GM12878 (cell line): ENCODE data around the gene C11orf58. TPM values are rescaled to one million over a fixed set of nuclear protein-coding genes. Genes with fewer than 3 reads are reported as not detected.

ENCODE experiments used
- ATAC-seq: fragments of 200-7000 bp; cut with Tn5 transposase; 3 replicates; pipeline ENCODE4 v1.9.1; 2020; ENCODE audit warnings: mild to moderate bottlenecking, moderate library complexity
- BruUV-seq: library from RNA; stranded (reverse); fragments of 400-500 nt; replicated peaks from 2 replicates; lab custom pipeline; 2021; lab: Mats Ljungman, UMichigan
- CTCF ChIA-PET: fragments of 300-600 bp; sonication (Branson Sonifier 250); formaldehyde crosslinking; extraction: SDS; loops from one replicate; lab custom pipeline; 2021; ENCODE audit warnings: inconsistent platforms; lab: Yijun Ruan, JAX
- POLR2A ChIA-PET: fragments of 350-600 bp; formaldehyde crosslinking; extraction: SDS; loops from one replicate; lab custom pipeline; 2021; ENCODE audit warnings: inconsistent platforms; lab: Charles Lee
- RAD21 ChIA-PET: fragments of 300-600 bp; sonication (Branson Sonifier 250); formaldehyde crosslinking; loops from one replicate; lab custom pipeline; 2023; ENCODE audit warnings: antibody characterized with exemption; ENCODE audit not compliant: unreplicated experiment; lab: Charles Lee
- SMC1A ChIA-PET: fragments of 300-600 bp; sonication (Branson Sonifier 250); formaldehyde crosslinking; loops from one replicate; lab custom pipeline; 2023; ENCODE audit not compliant: unreplicated experiment, uncharacterized antibody; lab: Charles Lee
- DNase-seq: peaks from one replicate; pipeline ENCODE4 v3.0.0-alpha.2; 2011; ENCODE audit warnings: low read depth, low spot score
- FAIRE-seq: peaks from 3 replicates; lab custom pipeline; 2011; peaks lifted over from hg19 to GRCh38; lab: Jason Lieb, UNC
- H2AFZ ChIP-seq: 2 replicates; pipeline ENCODE4 v1.6.0; 2011; ENCODE audit warnings: low read depth, low read length, control low read depth; ENCODE audit not compliant: control insufficient read depth
- H3K27ac ChIP-seq: 2 replicates; pipeline ENCODE4 v1.5.1; 2011; ENCODE audit warnings: control low read depth; ENCODE audit not compliant: control insufficient read depth, insufficient read depth
- H3K27me3 ChIP-seq, 2 experiments: replicated peaks in 1 of 2; 2 replicates each; pipeline versions ENCODE4 v1.6.0 to v1.6.1; 2011; ENCODE audit warnings: low read length in 1 of 2; ENCODE audit not compliant: control insufficient read depth in 2 of 2, insufficient read depth in 2 of 2
- H3K36me3 ChIP-seq, 2 experiments: 2 replicates each; pipeline ENCODE4 v1.5.1; 2011; ENCODE audit warnings: low read length in 1 of 2; ENCODE audit not compliant: control insufficient read depth in 2 of 2, insufficient read depth in 2 of 2
- H3K4me1 ChIP-seq: 2 replicates; pipeline ENCODE4 v1.6.1; 2011; ENCODE audit warnings: mild to moderate bottlenecking, low read length, moderate library complexity, mixed read lengths; ENCODE audit not compliant: control insufficient read depth, insufficient read depth
- H3K4me2 ChIP-seq: 2 replicates; pipeline ENCODE4 v1.6.0; 2011; ENCODE audit warnings: control low read depth; ENCODE audit not compliant: control insufficient read depth, insufficient read depth
- H3K4me3 ChIP-seq: fragments of 200-600 bp; sonication (generic); 2 replicates; pipeline ENCODE4 v1.5.1; 2016
- H3K79me2 ChIP-seq: 2 replicates; pipeline ENCODE4 v1.6.0; 2011; ENCODE audit warnings: low read length; ENCODE audit not compliant: control insufficient read depth, insufficient read depth
- H3K9ac ChIP-seq: 2 replicates; pipeline ENCODE4 v1.8.0; 2011; ENCODE audit warnings: low read length, control low read depth, mixed read lengths; ENCODE audit not compliant: control insufficient read depth, insufficient read depth
- H3K9me3 ChIP-seq: replicated peaks from 3 replicates; pipeline ENCODE4 v1.5.1; 2011; ENCODE audit warnings: mild to moderate bottlenecking, low read length; ENCODE audit not compliant: control insufficient read depth, insufficient read depth
- H4K20me1 ChIP-seq: 2 replicates; pipeline ENCODE4 v1.6.0; 2011; ENCODE audit not compliant: control insufficient read depth, insufficient read depth
- CHD1 ChIP-seq: IDR thresholded peaks from 2 replicates; pipeline ENCODE4 v1.6.1; 2012; ENCODE audit warnings: low read depth, low read length, improper control_type of control experiment
- CREB1 ChIP-seq: IDR thresholded peaks from 2 replicates; pipeline ENCODE4 v1.6.1; 2012; ENCODE audit warnings: low read depth, mild to moderate bottlenecking, inconsistent platforms
- MTA3 ChIP-seq: IDR thresholded peaks from 2 replicates; pipeline ENCODE4 v1.6.1; 2012; ENCODE audit warnings: low read length, inconsistent platforms, borderline replicate concordance
- NFIC ChIP-seq: IDR thresholded peaks from 2 replicates; pipeline ENCODE4 v1.6.1; 2012; ENCODE audit warnings: low read depth, mild to moderate bottlenecking, inconsistent platforms, low read length, moderate library complexity
- SMARCA5 ChIP-seq: fragments of 450-650 bp; IDR thresholded peaks from 2 replicates; pipeline ENCODE4 v1.6.1; 2017; ENCODE audit warnings: mild to moderate bottlenecking
- ZNF207 ChIP-seq: fragments of 450-650 bp; IDR thresholded peaks from 2 replicates; pipeline ENCODE4 v1.6.1; 2014; ENCODE audit warnings: antibody characterized with exemption, mild to moderate bottlenecking, borderline replicate concordance
- WGBS: methylation state at CpG from one replicate; pipeline ENCODE4 v1.1.6; 2016; ENCODE audit warnings: low lambda C conversion rate; ENCODE audit not compliant: insufficient replicate concordance, insufficient coverage; ENCODE audit errors: missing lambda C conversion rate; 5-methylcytosine and 5-hydroxymethylcytosine counted together
- in situ Hi-C: fragments of 300-500 bp; cut with MboI; formaldehyde crosslinking; loops from 9 replicates; pipeline ENCODE4 v1.14.3; 2018; ENCODE audit warnings: mixed read lengths
- intact Hi-C: fragments of 100-400 bp; cut with micrococcal nuclease; formaldehyde crosslinking; loops from one replicate; pipeline ENCODE4 v1.14.2; 2022; ENCODE audit not compliant: unreplicated experiment
- polyA plus RNA-seq, 11 experiments: library from polyadenylated mRNA; depleted of rRNA in 4 of 11; unstranded in 6 of 11; stranded (reverse) in 5 of 11; fragments of >200 nt; fragmentation: Nextera tagmentation in 4 of 11; fragmentation: Illumina TruSeq in 1 of 11; extraction: Ambion mirVana in 4 of 11; extraction: Trizol in 1 of 11; gene quantifications; 1 replicate in 1 of 11; 2 replicates in 10 of 11; pipeline versions ENCODE4 v1.2.1 to v1.2.3, GENCODE V29; 2011 to 2016; ENCODE audit warnings: inconsistent platforms in 2 of 11, missing spikeins in 2 of 11, low read depth in 1 of 11
- total RNA-seq, 4 experiments: library from RNA; depleted of rRNA in 3 of 4; stranded (reverse); fragments of >200 nt in 3 of 4; fragmentation: Illumina TruSeq in 1 of 4; extraction: Trizol in 1 of 4; gene quantifications; 2 replicates each; pipeline versions ENCODE4 v1.2.1 to v1.2.3, GENCODE V29; 2013 to 2021
- TF ChIP-seq, protein P1 (sequence below): IDR thresholded peaks from 2 replicates; pipeline ENCODE4 v1.6.1; 2012; ENCODE audit warnings: mild to moderate bottlenecking, low read depth, low read length
- TF ChIP-seq, protein P2 (sequence below): IDR thresholded peaks from 2 replicates; pipeline ENCODE4 v1.6.1; 2011; ENCODE audit warnings: borderline replicate concordance, low read depth, mild to moderate bottlenecking, moderate library complexity, low read length; ENCODE audit not compliant: insufficient read depth, poor library complexity, severe bottlenecking
- TF ChIP-seq, protein P3 (sequence below): fragments of 450-650 bp; formaldehyde crosslinking; IDR thresholded peaks from 2 replicates; pipeline ENCODE4 v1.4.0; 2020; ENCODE audit warnings: mild to moderate bottlenecking, moderate library complexity
- TF ChIP-seq, protein P4 (sequence below): fragments of 450-650 bp; IDR thresholded peaks from 2 replicates; pipeline ENCODE4 v1.6.1; 2016; ENCODE audit warnings: mild to moderate bottlenecking

C11orf58 gene
- total and polyA plus RNA-seq, 10 of the 15 experiments (the other 5 are each of a cell fraction or from before 2014, with no cell fraction given), result 98.2 to 379 (median 211) TPM

DNA sequence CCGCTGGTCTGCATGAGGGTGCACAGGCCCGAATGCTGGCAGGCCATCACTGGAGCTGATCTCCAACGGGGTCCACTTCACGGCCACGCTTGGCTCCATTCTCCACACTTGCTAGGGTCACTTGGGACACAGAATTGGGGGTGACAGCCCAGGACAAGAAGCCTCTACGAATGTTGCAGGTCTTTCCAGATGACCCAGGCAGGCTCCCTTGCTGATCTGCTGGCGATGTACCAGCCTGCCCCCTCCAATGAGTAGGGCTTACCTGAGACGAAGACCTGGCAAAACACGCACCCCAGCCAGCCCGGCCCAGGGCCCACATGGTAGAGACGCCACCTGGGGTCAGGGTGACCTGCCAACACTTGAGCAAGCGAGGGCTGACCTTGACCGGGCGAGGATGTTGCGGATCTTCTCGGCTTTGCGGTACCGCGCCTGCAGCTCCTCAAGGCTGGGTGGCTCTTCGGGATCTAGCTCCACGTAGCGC lies 44.9 kb downstream of the C11orf58 start:
- H3K4me3 ChIP-seq, result no peak overlapping the region
- no peaks in the 10 kb centered on the region for H4K20me1 ChIP-seq
- FAIRE-seq (no peak), ATAC-seq (no peak), DNase-seq (no peak)
- no peak overlapping the region for H2AFZ ChIP-seq
- H3K9ac ChIP-seq, result no peak overlapping the region
- no peaks in the 10 kb centered on the region for H3K79me2 ChIP-seq
- 59% methylated on average over 22 of the region's 22 CpGs for WGBS
- RAD21 ChIA-PET, result interaction anchor here (0.6 to 6.2 kb wide), 2 partner anchors 10 to 280 kb away, joined by 5 to 32 read pairs; no protein-coding TSS in a partner anchor
- no peaks in the 10 kb centered on the region for H3K36me3 ChIP-seq
- H3K27ac ChIP-seq, result no peak overlapping the region
- in situ Hi-C loops, result no loop called here
- SMC1A ChIA-PET, result interaction anchor here (0.9 to 1.6 kb wide), 6 partner anchors 9 to 294 kb away, joined by 3 to 4 read pairs (median 3); partner anchors contain the start of gene RPS13
- CTCF ChIA-PET, result interaction anchor here (0.7 to 7.1 kb wide), 14 partner anchors 10 to 367 kb away, joined by 3 to 59 read pairs (median 12); partner anchors contain the start of gene C11orf58
- H3K4me1 ChIP-seq, result no peaks in the 10 kb centered on the region
- intact Hi-C loops, result loop anchor here (10.0 kb wide), 1 partner anchor 141 kb away; no protein-coding TSS in a partner anchor
- no peak overlapping the region for H3K4me2 ChIP-seq
- no peaks in the 10 kb centered on the region for H3K27me3 ChIP-seq
- POLR2A ChIA-PET, result interaction anchor here (0.6 kb wide), 1 partner anchor 479 kb away, joined by 3 read pairs; no protein-coding TSS in a partner anchor
- BruUV-seq, result no TSS peak
- H3K9me3 ChIP-seq, result no peaks in the 10 kb centered on the region
- TF ChIP-seq, protein P1, sequence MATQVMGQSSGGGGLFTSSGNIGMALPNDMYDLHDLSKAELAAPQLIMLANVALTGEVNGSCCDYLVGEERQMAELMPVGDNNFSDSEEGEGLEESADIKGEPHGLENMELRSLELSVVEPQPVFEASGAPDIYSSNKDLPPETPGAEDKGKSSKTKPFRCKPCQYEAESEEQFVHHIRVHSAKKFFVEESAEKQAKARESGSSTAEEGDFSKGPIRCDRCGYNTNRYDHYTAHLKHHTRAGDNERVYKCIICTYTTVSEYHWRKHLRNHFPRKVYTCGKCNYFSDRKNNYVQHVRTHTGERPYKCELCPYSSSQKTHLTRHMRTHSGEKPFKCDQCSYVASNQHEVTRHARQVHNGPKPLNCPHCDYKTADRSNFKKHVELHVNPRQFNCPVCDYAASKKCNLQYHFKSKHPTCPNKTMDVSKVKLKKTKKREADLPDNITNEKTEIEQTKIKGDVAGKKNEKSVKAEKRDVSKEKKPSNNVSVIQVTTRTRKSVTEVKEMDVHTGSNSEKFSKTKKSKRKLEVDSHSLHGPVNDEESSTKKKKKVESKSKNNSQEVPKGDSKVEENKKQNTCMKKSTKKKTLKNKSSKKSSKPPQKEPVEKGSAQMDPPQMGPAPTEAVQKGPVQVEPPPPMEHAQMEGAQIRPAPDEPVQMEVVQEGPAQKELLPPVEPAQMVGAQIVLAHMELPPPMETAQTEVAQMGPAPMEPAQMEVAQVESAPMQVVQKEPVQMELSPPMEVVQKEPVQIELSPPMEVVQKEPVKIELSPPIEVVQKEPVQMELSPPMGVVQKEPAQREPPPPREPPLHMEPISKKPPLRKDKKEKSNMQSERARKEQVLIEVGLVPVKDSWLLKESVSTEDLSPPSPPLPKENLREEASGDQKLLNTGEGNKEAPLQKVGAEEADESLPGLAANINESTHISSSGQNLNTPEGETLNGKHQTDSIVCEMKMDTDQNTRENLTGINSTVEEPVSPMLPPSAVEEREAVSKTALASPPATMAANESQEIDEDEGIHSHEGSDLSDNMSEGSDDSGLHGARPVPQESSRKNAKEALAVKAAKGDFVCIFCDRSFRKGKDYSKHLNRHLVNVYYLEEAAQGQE, result no peak
- TF ChIP-seq NFIC, result no peak
- TF ChIP-seq, protein P2, sequence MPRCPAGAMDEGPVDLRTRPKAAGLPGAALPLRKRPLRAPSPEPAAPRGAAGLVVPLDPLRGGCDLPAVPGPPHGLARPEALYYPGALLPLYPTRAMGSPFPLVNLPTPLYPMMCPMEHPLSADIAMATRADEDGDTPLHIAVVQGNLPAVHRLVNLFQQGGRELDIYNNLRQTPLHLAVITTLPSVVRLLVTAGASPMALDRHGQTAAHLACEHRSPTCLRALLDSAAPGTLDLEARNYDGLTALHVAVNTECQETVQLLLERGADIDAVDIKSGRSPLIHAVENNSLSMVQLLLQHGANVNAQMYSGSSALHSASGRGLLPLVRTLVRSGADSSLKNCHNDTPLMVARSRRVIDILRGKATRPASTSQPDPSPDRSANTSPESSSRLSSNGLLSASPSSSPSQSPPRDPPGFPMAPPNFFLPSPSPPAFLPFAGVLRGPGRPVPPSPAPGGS, result no peak
- TF ChIP-seq CREB1, result no peak
- no peak for TF ChIP-seq SMARCA5
- TF ChIP-seq MTA3, result no peak
- no peak for TF ChIP-seq CHD1
- TF ChIP-seq, protein P3, sequence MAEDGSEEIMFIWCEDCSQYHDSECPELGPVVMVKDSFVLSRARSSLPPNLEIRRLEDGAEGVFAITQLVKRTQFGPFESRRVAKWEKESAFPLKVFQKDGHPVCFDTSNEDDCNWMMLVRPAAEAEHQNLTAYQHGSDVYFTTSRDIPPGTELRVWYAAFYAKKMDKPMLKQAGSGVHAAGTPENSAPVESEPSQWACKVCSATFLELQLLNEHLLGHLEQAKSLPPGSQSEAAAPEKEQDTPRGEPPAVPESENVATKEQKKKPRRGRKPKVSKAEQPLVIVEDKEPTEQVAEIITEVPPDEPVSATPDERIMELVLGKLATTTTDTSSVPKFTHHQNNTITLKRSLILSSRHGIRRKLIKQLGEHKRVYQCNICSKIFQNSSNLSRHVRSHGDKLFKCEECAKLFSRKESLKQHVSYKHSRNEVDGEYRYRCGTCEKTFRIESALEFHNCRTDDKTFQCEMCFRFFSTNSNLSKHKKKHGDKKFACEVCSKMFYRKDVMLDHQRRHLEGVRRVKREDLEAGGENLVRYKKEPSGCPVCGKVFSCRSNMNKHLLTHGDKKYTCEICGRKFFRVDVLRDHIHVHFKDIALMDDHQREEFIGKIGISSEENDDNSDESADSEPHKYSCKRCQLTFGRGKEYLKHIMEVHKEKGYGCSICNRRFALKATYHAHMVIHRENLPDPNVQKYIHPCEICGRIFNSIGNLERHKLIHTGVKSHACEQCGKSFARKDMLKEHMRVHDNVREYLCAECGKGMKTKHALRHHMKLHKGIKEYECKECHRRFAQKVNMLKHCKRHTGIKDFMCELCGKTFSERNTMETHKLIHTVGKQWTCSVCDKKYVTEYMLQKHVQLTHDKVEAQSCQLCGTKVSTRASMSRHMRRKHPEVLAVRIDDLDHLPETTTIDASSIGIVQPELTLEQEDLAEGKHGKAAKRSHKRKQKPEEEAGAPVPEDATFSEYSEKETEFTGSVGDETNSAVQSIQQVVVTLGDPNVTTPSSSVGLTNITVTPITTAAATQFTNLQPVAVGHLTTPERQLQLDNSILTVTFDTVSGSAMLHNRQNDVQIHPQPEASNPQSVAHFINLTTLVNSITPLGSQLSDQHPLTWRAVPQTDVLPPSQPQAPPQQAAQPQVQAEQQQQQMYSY (CRISPR knock-in tag), result no peak
- TF ChIP-seq, protein P4, sequence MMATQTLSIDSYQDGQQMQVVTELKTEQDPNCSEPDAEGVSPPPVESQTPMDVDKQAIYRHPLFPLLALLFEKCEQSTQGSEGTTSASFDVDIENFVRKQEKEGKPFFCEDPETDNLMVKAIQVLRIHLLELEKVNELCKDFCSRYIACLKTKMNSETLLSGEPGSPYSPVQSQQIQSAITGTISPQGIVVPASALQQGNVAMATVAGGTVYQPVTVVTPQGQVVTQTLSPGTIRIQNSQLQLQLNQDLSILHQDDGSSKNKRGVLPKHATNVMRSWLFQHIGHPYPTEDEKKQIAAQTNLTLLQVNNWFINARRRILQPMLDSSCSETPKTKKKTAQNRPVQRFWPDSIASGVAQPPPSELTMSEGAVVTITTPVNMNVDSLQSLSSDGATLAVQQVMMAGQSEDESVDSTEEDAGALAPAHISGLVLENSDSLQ, result no peak
- TF ChIP-seq ZNF207, result no peak
